HL-60 (cell line): ENCODE data around the gene IL17RD.

ENCODE experiments used
- CTCF ChIP-seq: IDR thresholded peaks from one replicate; pipeline ENCODE4 v1.5.1; 2011; ENCODE audit warnings: low read length, control low read depth, inconsistent platforms; ENCODE audit not compliant: insufficient read depth
- POLR2AphosphoS5 ChIP-seq: IDR thresholded peaks from 2 replicates; pipeline ENCODE4 v1.6.1; 2012; ENCODE audit warnings: low read depth
- REST ChIP-seq: IDR thresholded peaks from 2 replicates; pipeline ENCODE4 v1.6.1; 2012; ENCODE audit warnings: low read depth; ENCODE audit not compliant: insufficient replicate concordance

GRCh38 chr3:57118254-57118653 is 46.9 kb downstream of the IL17RD start:
- TF ChIP-seq CTCF = no peak
- no peak for TF ChIP-seq POLR2AphosphoS5
- no peak for TF ChIP-seq REST
